Epithelial cell of esophagus (primary cell): ENCODE measurements around the gene PPP2R2B.

ENCODE experiments used
- DNase-seq: peaks from one replicate; pipeline ENCODE4 v3.0.0; 2010; ENCODE audit warnings: low read depth
- H3K4me3 ChIP-seq: 2 replicates; pipeline ENCODE4 v1.5.1; 2011; ENCODE audit warnings: mild to moderate bottlenecking, low read length, control low read depth
- CTCF ChIP-seq: IDR thresholded peaks from 2 replicates; pipeline ENCODE4 v1.5.1; 2011; ENCODE audit warnings: low read depth, mild to moderate bottlenecking, low read length, control low read depth, inconsistent platforms; ENCODE audit not compliant: insufficient read depth; ENCODE audit errors: missing control alignments

Gene PPP2R2B

GRCh38 chr5:146533260-146533857, 345.2 kb downstream of the PPP2R2B start:
- DNase-seq, result peak; percentile 76
- TF ChIP-seq CTCF, result peak; percentile 93
- H3K4me3 ChIP-seq, result no peak overlapping the region
